Endodermal cell (in vitro differentiated cells): ENCODE measurements around the gene ULBP1. TPM values are rescaled to one million over a fixed set of nuclear protein-coding genes. Genes with fewer than 3 reads are reported as not detected.

ENCODE experiments used
- DNase-seq: peaks from one replicate; pipeline ENCODE4 v3.0.0-alpha.2; 2017
- H3K27ac ChIP-seq: 2 replicates; pipeline ENCODE4 v1.5.1; 2013; ENCODE audit warnings: mild to moderate bottlenecking, low read depth, low read length, moderate library complexity
- H3K27me3 ChIP-seq: 2 replicates; pipeline ENCODE4 v1.6.1; 2013; ENCODE audit warnings: mild to moderate bottlenecking, low read length, moderate library complexity; ENCODE audit not compliant: insufficient read depth, control insufficient read depth, poor library complexity, severe bottlenecking
- H3K36me3 ChIP-seq: 2 replicates; pipeline ENCODE4 v1.7.0; 2013; ENCODE audit warnings: mild to moderate bottlenecking, low read length, moderate library complexity; ENCODE audit not compliant: control insufficient read depth, insufficient read depth
- H3K4me1 ChIP-seq: one replicate; pipeline ENCODE4 v1.7.0; 2013; ENCODE audit warnings: low read length; ENCODE audit not compliant: control insufficient read depth, insufficient read depth
- H3K4me3 ChIP-seq: 2 replicates; pipeline ENCODE4 v1.5.1; 2013; ENCODE audit warnings: mild to moderate bottlenecking, low read length, moderate library complexity
- H3K9ac ChIP-seq: 2 replicates; pipeline ENCODE4 v1.6.1; 2013; ENCODE audit warnings: mild to moderate bottlenecking, low read length, moderate library complexity; ENCODE audit not compliant: poor library complexity, severe bottlenecking; ENCODE audit errors: extremely low read depth
- H3K9me3 ChIP-seq: 2 replicates; pipeline ENCODE4 v1.6.1; 2013; ENCODE audit warnings: mild to moderate bottlenecking, low read length, moderate library complexity; ENCODE audit not compliant: control insufficient read depth
- H3K27ac Mint-ChIP-seq: 2 replicates; pipeline ENCODE4 v1.8.0; 2020; ENCODE audit warnings: mixed read lengths
- H3K27me3 Mint-ChIP-seq: 2 replicates; pipeline ENCODE4 v1.8.0; 2021; ENCODE audit warnings: mild to moderate bottlenecking, mixed read lengths; ENCODE audit not compliant: insufficient read depth
- H3K36me3 Mint-ChIP-seq: 2 replicates; pipeline ENCODE4 v1.8.0; 2020; ENCODE audit warnings: low read depth, mixed read lengths
- H3K4me1 Mint-ChIP-seq: 2 replicates; pipeline ENCODE4 v1.8.0; 2020; ENCODE audit warnings: mixed read lengths
- H3K4me3 Mint-ChIP-seq: 2 replicates; pipeline ENCODE4 v1.8.0; 2020; ENCODE audit warnings: mild to moderate bottlenecking, moderate library complexity, mixed read lengths
- H3K9me3 Mint-ChIP-seq: 2 replicates; pipeline ENCODE4 v1.8.0; 2020; ENCODE audit warnings: mild to moderate bottlenecking, mixed read lengths
- CTCF ChIP-seq: fragments of 200-600 bp; sonication (generic); conservative IDR thresholded peaks from 2 replicates; pipeline ENCODE4 v1.5.0; 2021; ENCODE audit warnings: antibody characterized with exemption, mild to moderate bottlenecking
- WGBS, 2 experiments: methylation state at CpG; one replicate each; pipeline versions ENCODE4 v1.1.5 to v1.1.7; 2013; ENCODE audit warnings: missing lambda C conversion rate in 2 of 2, mixed read lengths in 1 of 2; ENCODE audit not compliant: insufficient coverage in 1 of 2, insufficient read length in 1 of 2; 5-methylcytosine and 5-hydroxymethylcytosine counted together
- total RNA-seq, 2 donors: library from RNA; stranded (reverse); fragmentation: NEBNext Ultra II Directional in 1 of 2; extraction: Animal tissue kit (Norgen Biotek cat#: 25700) in 1 of 2; gene quantifications; 2 replicates in 1 of 2; 3 replicates in 1 of 2; pipeline ENCODE4 v1.2.1, GENCODE V29; 2021

The ULBP1 gene
- total RNA-seq, 2 donors from 2014 or later: 0.31 to 0.55 TPM

- H3K27me3 Mint-ChIP-seq: peaks cover 90% of the 10 kb centered on the region
- no peak for TF ChIP-seq CTCF
- 22 to 45% methylated on average over 16 to 33 of the region's 33 CpGs for WGBS, 2 experiments
- no peak overlapping the region for H3K27ac ChIP-seq
- no peaks in the 10 kb centered on the region for H3K4me1 ChIP-seq
- H3K9me3 ChIP-seq: no peaks in the 10 kb centered on the region
- peak overlapping the region; percentile 70 for H3K4me3 ChIP-seq
- peaks cover 3% of the 10 kb centered on the region for H3K4me1 Mint-ChIP-seq
- no peak for DNase-seq
- H3K4me3 Mint-ChIP-seq: peak overlapping the region; percentile 60
- no peaks in the 10 kb centered on the region for H3K36me3 ChIP-seq
- no peak overlapping the region for H3K27ac Mint-ChIP-seq
- H3K9ac ChIP-seq: no peak overlapping the region
- peaks cover 6% of the 10 kb centered on the region for H3K9me3 Mint-ChIP-seq
- no peaks in the 10 kb centered on the region for H3K36me3 Mint-ChIP-seq
- H3K27me3 ChIP-seq: peaks cover 94% of the 10 kb centered on the region
These were observed 40.3 kb upstream of the ULBP1 start for GRCh38 chr6:149923327-149923986.

- no peaks in the 10 kb centered on the region for H3K9me3 ChIP-seq
- Mint-ChIP-seq H3K27ac (no peak overlapping the region), H3K36me3 (no peaks in the 10 kb centered on the region), H3K4me1 (peaks cover 3% of the 10 kb centered on the region), H3K27me3 (peaks cover 90% of the 10 kb centered on the region), H3K9me3 (peaks cover 6% of the 10 kb centered on the region), H3K4me3 (no peak overlapping the region)
- 57 to 72% methylated on average over 3 to 9 of the region's 9 CpGs for WGBS, 2 experiments
- H3K27ac ChIP-seq: no peak overlapping the region
- no peaks in the 10 kb centered on the region for H3K4me1 ChIP-seq
- DNase-seq: peak; percentile 24
- no peak for TF ChIP-seq CTCF
- H3K9ac ChIP-seq: no peak overlapping the region
- H3K4me3 ChIP-seq: no peak overlapping the region
- no peaks in the 10 kb centered on the region for H3K36me3 ChIP-seq
- H3K27me3 ChIP-seq: peaks cover 92% of the 10 kb centered on the region
These were observed 39.4 kb upstream of the ULBP1 start for GRCh38 chr6:149924206-149924932.

DNA sequence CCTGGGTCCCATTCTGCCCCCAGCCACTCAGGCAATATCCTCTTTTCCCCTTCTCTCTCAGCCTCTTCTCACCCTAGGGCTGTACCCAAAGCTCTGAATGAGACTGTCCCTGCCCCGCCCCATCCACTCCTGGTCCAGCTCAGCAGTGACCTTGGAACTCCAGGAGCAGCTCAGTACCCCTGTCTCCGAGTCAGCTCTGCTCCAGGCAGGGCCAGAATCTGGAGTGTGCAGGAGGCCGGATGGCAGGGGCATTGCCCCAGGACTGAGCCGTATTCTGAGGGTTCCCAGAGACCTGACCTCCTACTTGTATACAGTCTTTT, 38.9 kb upstream of the ULBP1 start:
- H3K4me1 ChIP-seq: no peaks in the 10 kb centered on the region
- H3K4me3 ChIP-seq: no peak overlapping the region
- no peaks in the 10 kb centered on the region for H3K36me3 ChIP-seq
- no peaks in the 10 kb centered on the region for H3K36me3 Mint-ChIP-seq
- peaks cover 90% of the 10 kb centered on the region for H3K27me3 Mint-ChIP-seq
- no peak overlapping the region for H3K27ac ChIP-seq
- H3K9me3 Mint-ChIP-seq: peaks cover 6% of the 10 kb centered on the region
- WGBS, 2 experiments: 76 to 95% methylated on average over 4 of the region's 4 CpGs
- TF ChIP-seq CTCF: no peak
- H3K9me3 ChIP-seq: no peaks in the 10 kb centered on the region
- peaks cover 92% of the 10 kb centered on the region for H3K27me3 ChIP-seq
- H3K9ac ChIP-seq: no peak overlapping the region
- DNase-seq: no peak
- no peak overlapping the region for H3K27ac Mint-ChIP-seq
- H3K4me1 Mint-ChIP-seq: peaks cover 3% of the 10 kb centered on the region
- H3K4me3 Mint-ChIP-seq: peak overlapping the region; percentile 57
